HG03060 (cell line): ENCODE data around the gene THBS1.
A peak's percentile ranks its signal among the peaks of the same experiment; 100 is the strongest.

Experiments used
- ATAC-seq: cut with Tn5 transposase; IDR thresholded peaks from one replicate; pipeline ENCODE4 v1.9.1; 2021; ENCODE audit warnings: low read depth, moderate number of reproducible peaks; ENCODE audit not compliant: unreplicated experiment

THBS1 gene

DNA sequence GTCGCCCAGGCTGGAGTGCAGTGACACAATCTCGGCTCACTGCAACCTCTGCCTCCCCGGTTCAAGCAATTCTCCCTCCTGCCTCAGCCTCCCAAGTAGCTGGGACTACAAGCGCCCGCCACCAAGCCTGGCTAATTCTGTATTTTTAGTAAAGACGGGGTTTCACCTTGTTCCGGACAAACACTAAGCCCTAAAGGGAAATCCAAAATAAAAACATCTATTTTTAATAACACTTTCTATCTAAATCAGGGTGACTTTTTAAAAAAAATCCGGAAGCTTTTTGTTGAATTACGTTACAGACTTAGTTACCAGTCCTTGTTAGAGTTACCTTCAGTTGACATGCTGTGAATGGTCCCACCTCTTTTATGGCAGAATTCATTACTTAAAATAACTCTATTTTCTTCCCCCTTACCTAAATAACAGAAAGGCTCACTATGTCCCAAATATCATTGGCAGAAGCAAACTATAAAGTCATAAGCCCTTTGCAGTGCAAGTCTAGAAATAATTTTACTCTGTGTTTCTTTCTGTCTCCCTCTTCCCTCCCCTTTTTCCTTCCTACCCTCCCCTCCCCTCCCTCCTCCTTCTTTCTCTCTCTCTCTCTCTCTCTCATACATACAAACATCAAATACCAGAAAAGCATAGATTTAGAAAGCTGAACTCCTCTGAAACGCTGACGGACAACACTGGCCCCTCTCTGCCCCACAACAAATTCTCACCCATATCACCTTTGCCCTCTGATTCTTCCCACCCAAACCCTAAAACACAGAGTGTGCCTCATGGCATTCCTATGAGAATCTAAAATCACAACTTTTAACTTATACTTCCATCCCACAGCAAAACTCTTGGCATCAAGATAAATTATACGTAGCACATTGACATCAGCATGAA lies 18.3 kb downstream of the THBS1 start:
- no peak for ATAC-seq

DNA sequence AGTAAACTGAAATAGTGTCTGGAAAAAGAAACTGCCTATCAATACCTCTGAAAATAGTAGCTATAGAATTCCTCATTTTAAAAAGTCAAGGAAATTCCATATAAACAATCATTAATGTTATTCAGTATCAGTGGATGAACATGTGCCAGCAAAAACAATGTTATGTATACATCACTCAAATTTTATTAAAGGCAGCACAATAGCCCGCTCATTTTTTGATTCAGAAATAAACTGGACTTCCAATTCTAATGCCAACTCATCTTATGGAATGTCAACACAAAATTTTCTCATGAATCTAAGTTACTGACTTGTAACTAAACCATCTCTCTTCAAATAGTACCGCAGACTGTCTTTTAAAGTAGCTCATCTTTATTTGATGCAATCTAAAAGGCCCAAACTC lies 19.0 kb downstream of the THBS1 start:
- ATAC-seq: no peak

DNA sequence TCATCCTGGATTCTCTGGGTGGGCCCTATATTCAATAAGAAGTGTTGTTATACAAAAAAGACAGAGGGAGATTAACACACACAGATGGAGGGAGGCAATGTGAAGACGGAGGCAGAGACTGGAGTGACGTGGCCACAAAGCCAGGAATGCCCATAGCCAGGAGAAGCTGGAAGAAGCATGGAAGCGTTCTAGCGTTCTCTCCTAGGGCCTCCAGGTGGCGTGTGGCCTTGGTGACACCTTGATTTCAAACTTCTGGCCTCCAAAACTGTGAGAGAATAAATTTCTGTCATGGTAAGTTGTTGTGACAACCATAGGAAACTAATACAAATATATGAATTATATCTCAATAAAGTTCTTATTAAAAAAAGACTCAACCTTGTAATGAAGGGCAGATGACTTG lies 21.3 kb downstream of the THBS1 start:
- ATAC-seq: no peak

DNA sequence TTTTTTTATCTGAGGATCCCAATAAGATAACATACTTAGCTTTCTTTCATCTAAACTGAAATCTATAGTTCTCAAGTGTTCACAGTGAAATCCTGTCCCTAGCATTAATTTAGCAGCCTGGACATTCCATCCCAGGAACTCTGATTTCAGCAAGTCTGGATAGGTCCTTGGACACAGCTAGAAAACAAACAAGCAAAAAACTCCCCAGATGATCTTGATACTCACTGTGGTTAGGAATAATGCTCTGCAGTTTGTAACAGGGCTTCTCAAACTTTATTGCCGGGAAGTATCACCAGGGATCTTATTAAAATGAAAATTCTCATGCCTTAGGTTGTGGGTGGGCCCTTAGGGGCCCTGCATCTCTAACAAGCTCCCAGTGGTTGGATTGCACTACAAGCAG lies 24.3 kb downstream of the THBS1 start:
- ATAC-seq: no peak

DNA sequence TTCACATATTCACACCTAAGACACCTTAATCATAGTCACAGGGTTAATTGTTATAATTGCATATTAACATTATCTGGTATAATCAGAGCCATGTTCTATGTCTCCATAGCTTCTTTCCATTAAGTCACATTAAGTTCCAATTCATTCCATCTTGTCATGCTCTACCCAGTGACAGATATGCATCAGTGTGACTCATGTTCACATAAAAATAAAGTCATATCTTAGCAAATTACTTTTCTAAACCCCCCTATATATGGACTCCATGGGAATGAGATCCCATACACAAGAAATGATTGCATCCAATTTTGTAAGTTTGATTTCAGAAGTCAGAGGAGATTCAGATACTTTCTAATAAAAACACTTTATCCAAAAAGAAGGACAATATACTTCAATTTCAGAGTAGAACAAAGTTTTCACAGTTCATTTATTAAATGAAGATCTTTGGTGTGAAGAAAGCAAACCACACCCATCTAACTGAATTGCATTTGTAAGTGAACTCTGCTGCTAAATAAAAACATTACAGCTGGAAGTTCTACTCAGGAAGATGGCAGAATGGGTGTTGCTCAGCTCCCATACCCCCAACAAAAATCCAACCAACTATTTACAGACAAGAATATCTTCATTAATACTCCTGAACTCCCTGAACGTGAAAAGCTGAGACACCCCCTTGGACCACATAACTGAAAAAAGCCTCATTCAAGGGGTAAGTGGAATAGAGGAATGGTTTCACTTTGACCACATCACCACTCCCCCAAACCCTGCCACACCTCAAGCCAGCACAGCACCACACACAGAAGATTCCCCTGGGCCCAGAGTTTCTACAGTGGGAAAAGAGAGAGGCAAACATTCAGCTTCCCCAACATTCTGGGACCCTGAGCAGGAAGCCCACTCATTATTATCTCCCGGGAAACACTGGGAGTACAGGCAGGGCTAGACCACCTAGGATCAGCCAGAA lies 27.6 kb downstream of the THBS1 start:
- no peak for ATAC-seq

DNA sequence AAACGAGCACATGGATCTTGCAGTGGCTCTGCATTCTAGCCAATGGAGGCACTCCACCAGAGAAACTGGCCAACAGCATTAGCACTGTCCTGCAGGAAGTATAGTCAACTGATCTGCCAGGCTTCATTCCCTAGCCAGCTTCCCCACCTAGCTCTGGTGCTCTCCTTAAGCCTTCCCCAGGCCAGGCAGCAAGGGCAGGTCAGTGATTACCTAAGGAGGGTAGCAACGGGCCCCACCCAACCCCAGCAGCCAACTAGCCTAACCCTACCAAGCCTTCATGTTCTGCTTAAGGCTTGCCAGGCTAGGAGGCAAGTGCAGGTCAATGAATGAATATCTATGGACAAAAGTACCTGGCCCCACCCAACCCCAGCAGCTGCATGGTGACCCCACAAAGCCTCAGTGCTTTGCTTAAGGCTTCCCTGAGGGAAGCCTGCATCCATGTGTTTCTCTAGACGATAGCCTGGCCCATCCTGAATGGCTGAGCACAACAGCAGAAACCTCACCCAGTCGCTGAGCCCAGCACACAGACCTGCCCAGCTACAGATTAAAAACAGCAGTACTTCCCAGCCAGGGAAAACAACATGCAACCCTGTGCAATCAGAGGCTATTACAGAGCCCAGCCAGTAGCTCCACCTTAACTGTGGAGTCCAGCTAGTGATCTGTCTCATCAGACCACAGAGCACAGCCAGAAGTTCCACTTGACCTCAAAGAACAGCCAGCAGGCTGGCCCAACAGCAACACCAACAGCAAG lies 28.5 kb downstream of the THBS1 start:
- ATAC-seq: no peak

DNA sequence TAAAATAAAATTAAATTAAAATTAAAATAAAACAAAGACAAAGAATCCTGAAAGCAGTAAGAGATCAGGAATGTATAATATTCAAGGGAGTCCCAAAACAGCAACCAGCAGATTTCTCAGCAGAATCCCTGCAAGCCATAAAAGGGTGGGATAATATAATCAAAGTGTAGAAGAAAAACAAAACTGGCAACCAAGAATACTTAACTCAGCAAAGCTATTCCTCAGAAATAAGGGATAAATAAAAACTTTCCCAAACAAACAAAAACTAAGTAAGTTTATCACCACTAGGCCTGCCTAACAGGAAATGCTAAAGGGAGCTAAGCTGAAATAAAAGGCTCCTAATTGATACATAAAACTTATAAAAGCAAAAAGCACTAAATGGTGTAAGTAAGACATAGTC lies 29.8 kb downstream of the THBS1 start:
- no peak for ATAC-seq

DNA sequence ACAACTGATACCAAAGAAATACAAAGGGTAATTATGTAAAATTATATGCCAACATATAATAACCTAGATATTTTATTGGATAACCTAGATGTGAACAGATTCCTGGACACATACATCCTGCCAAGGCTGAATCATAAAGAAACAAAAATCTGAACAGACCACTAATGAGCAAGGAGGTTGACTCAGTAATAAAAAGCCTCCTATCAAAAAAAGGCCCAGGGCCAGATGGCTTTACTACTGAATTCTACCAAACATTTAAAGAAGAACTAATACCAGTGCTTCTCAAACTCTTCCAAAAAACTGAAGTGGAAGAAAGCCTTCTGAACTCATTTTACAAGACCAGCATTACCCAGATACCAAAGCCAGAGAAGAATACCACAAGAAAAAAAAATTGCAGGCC lies 32.4 kb downstream of the THBS1 start:
- no peak for ATAC-seq

DNA sequence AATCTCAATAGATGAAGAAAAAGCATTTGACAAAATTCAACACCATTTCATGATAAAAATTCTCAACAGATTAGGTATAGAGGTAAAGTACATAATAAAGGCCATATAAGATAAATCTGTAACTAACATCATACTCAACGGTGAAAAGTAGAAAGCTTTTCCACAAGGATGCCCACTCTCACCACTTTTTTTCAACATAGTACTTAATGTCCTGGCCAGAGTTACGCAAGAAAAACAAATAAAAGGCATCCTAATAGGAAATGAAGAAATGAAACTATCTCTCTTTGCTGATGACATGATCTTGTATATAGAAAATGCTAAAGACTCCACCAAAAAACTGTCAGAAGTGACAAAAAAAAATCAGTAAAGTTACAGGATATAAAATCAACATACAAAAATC lies 33.0 kb downstream of the THBS1 start:
- no peak for ATAC-seq

DNA sequence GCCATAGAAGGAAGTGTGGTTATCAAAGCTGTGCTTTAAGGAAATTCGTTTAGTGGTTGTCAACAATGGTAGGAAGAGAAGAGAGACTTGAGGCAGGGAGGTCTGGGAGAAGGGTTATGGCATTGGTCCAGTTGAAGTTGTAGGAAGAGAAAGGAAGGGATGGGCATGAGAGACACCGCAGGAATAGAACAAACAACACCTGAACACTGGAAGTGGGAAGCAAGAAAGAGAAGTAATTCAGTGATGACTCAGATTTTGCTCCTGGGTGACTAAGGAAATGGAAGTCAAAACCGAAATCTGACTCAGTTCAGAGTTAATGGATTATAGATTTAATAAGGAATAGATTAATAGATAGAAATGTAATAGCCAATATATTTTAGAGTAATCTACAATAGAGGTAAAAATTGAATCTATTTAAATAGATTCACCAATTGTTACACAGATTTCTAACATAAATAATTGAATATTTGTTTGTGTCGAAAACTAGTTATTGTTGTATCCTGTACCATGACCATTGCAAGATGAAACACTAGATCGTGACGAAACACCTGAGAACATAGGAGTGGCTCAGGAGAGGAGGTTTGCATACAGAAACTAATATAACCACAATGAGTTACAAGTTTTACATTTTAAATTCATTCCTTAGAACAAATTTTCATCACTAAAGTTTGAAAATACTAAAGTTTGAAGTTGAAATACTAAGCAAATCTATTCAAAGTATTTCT lies 36.0 kb downstream of the THBS1 start:
- ATAC-seq: no peak

DNA sequence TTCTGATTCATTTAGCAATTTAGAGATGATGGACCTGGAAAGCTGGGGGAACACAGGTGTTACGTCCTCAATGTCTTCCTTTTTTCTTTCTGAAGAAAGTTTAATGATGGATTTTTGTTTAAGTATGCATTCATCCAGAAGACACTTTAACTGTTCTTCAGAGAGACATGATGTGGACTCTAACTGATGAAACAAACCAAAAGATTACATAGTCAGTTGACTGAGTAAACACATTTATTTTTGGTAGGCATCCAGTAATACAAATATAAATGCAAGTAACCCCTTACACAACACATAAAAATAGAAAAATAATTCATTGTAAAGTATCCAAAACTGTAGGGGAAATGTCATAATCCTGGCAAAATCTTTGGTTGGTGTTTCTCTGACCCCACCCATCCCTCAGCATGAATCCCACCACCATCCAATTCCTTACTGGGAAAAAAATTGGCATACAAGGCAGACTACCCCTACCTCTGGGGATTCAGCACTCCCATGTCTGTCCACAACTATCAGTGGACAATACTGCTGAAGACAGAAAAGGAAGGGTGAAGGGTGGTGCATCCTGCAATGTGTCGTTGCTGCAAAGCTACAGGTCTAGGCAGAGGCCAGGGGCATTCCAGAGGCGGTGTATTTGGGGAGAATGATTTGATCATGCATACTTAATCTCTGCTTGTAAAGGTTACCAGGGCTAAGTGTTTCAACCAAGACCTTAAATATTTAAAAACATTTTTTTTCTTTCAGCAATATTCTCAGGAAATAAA lies 37.4 kb downstream of the THBS1 start:
- ATAC-seq: no peak

DNA sequence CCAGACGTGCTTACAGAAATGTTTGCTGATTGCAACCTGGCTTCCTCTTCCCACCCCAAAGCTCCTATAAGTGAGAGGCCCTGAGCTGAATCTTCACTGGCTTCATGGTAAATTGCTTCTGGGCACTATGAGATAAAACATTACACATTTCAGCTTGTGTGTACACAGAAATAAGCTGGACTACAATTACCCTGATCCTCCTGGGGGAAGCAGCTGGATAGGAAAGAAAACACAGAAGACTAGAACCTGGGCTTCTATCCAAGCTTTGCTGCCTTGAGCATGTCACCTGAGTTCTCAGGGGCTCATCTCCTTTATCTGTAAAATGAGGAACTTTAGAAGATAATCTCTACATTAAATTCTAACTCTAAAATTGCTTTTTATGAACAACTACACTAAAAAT lies 40.3 kb downstream of the THBS1 start:
- ATAC-seq: no peak

DNA sequence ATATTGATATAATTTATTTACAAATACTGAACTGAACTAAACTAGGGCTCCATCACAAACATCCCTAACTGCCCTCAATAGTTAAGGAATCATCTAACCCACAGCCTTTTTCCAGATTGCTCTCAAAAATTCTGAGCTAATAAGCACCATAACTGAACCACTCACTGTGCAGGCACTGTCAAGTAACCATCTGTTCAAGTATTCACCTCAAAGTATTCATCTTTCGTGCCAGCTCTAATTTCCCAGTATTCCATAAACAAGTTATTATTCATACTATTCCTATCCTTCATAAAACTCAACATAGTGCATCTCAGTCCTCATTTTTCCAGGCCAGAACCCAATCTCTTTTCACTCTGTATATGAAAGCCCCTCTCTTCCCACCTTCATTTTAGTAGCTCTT lies 41.1 kb downstream of the THBS1 start:
- no peak for ATAC-seq

DNA sequence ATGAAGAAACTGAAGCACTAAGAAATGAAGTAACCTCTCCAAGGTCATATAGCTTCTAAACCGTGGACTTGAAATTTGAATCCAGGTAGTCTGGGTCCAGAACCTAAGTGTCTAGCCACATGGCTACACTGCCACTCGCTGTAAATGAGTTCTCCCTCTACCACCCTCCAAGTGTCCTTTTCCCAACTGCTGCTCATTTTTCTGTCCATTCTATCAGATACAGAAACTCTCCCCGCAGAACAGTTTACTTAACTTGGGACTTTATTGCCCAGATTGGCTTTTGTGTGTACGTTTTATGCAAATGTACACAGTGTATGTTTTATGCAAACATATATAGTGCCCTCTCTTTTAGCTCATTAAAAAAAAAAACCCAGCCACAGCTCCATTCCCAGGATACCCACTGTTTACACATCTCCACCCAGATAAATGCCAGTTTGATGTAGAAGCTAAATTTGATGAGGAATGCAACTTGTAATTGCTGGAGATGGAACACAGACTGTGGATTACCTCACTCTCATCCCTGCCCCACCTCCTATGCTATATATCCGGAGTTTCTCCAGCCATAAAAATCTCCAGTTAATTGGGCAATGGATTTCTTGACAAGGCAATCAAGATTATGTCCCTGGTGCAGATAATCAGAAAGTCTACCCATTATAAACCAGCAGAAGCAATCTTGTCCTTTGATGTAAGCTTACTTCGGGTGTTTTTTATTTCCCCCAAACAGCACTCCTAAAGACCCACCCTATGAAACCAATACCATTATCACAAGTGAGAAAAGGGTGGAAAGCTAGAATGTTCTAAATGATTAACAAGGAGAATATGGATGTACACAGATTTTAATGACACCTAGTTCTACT lies 42.0 kb downstream of the THBS1 start:
- ATAC-seq: no peak

DNA sequence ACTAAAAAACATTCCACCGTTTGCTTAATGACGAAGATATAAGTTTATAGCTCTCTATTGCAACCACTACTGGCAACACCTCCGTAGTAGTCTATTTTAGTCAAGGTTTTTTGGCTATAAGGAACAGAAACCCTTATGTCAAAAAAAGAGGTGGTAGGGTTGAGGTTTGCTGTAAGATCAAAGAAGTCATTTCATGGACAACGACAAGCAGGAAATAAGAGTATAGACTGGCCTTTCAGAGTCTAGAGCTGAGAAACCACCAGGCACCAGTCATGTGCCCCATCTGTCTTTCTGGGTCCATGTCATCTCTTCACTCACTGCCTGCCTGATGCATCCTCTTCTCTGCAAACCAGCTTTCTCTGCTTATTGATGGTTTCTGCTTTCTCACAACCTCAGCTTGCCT lies 42.7 kb downstream of the THBS1 start:
- ATAC-seq: peak; percentile 77

DNA sequence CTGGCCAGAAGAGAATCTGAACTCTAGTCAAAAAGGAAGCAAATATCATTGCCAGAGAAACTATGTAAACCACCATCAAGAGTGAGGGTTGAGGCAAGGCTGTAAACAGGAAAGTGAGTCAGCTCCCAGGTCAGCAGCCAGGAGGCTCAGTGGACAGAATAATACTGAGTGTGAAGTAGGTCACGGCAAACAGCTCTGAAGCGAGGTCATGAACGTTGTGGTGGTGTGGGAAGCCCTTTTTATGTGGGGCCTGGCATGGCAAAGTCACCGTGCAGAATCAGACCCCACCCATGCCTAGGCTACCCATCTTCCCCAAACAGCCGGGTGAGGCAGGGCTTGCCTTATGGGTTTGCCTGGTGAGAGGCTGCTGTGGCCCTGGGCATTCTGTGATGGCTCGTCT lies 43.9 kb downstream of the THBS1 start:
- ATAC-seq: no peak

DNA sequence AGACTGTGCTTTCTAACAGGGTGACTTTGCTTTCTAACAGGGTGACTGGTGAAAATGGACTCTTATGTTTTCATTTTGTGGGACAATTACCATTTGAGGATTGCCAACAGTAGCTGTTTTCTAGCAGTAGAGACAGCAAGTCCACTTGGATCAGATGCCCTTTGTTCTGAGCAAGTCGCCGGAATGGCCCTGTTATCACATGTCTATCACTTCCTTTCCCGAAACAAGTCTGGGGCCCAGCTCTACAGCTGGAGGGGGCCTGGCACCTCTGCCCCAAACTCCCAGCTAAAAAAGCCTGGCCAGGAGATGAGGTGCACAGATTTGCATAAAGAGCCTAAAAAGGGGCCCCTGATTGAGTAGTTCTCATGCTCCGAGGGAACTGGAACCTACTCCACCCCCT lies 44.6 kb downstream of the THBS1 start:
- no peak for ATAC-seq

DNA sequence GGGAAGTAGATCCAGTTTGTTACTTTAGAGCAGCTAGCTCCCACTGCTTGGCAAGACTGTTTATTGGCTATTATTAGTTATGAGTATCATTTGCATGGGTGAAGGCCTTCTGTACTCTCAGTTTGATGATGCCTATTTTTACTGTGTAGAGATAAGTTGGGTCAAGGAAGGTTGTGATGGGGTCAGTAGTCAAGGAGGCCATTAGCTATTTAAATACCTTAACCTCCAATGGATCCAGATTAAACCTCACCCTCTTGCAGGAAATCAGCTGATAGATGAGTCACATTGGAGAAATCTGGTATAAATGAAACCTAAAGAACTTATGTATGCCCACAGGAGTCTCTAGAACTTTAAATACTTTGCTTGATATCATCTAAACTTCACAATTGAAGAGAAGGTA lies 45.0 kb downstream of the THBS1 start:
- no peak for ATAC-seq
